Astrocyte (in vitro differentiated cells and primary cell): ENCODE measurements around the gene CUEDC1.

Source experiments
- CTCF ChIP-seq: IDR thresholded peaks from 2 replicates; pipeline ENCODE4 v1.5.1; 2011; ENCODE audit warnings: low read depth, mild to moderate bottlenecking, inconsistent platforms, low read length, moderate library complexity; ENCODE audit not compliant: insufficient read depth
- EZH2 ChIP-seq: IDR thresholded peaks from 2 replicates; pipeline ENCODE4 v1.6.1; 2012; ENCODE audit warnings: mild to moderate bottlenecking, low read length, inconsistent platforms; ENCODE audit not compliant: insufficient read depth

- no peak for TF ChIP-seq CTCF
- no peak for TF ChIP-seq EZH2
Measured at GRCh38 chr17:57898487-57899311, 56.5 kb downstream of the CUEDC1 start.
